Suprapubic skin (tissue), 3 donors: Measurements from ENCODE around the gene TSPAN18.

Experiments used
- CTCF ChIP-seq, 2 donors: fragments of 200-600 bp in 1 of 2; fragments of 450-650 bp in 1 of 2; sonication (generic) in 1 of 2; IDR thresholded peaks; one replicate each; pipeline ENCODE4 v1.5.1; 2016 to 2019; ENCODE audit warnings: antibody characterized with exemption in 2 of 2, mild to moderate bottlenecking in 1 of 2, moderate library complexity in 1 of 2
- EP300 ChIP-seq: sonication (generic); formaldehyde crosslinking; IDR thresholded peaks from one replicate; pipeline ENCODE4 v1.6.1; 2017; ENCODE audit warnings: antibody characterized with exemption

GRCh38 chr11:44940404-44940803 lies 213.6 kb downstream of the TSPAN18 start:
- TF ChIP-seq EP300 (no peak), CTCF (IDR thresholded peaks at IDR 0.05) (no peak)
